Pancreas (tissue), 10 donors: ENCODE results near the gene DCTN5. TPM values are rescaled to one million over a fixed set of nuclear protein-coding genes. Genes with fewer than 3 reads are reported as not detected.

Experiments
- ATAC-seq, 4 donors: fragments of 200-7000 bp; cut with Tn5 transposase; one replicate each; pipeline versions ENCODE4 v1.8.0 to v1.9.1; 2020; ENCODE audit warnings: mild to moderate bottlenecking in 4 of 4, moderate library complexity in 4 of 4
- DNase-seq, 6 donors: peaks; one replicate each; pipeline ENCODE4 v3.0.0-alpha.2; 2020
- FAIRE-seq: peaks from 2 replicates; lab custom pipeline; 2012; peaks lifted over from hg19 to GRCh38; lab: Jason Lieb, UNC
- H3K27ac ChIP-seq, 4 donors: fragments of 200-600 bp; sonication (generic); 1 replicate in 3 of 4; 2 replicates in 1 of 4; pipeline versions ENCODE4 v1.5.0 to v1.8.0; 2020
- H3K27me3 ChIP-seq, 4 donors: fragments of 200-600 bp; one replicate each; pipeline ENCODE4 v1.8.0; 2021
- H3K36me3 ChIP-seq, 3 donors: fragments of 200-600 bp; sonication (generic) in 1 of 3; one replicate each; pipeline versions ENCODE4 v1.5.0 to v1.8.0; 2020 to 2021
- H3K4me1 ChIP-seq, 3 donors: fragments of 200-600 bp; one replicate each; pipeline ENCODE4 v1.8.0; 2021
- H3K4me3 ChIP-seq, 4 donors: fragments of 200-600 bp; sonication (generic) in 2 of 4; one replicate each; pipeline versions ENCODE4 v1.5.0 to v1.8.0; 2020 to 2021
- H3K9me3 ChIP-seq, 4 donors: fragments of 200-600 bp; one replicate each; pipeline ENCODE4 v1.8.0; 2021
- CTCF ChIP-seq, 4 donors: fragments of 200-600 bp; sonication (generic) in 3 of 4; IDR thresholded peaks; one replicate each; pipeline versions ENCODE4 v1.5.0 to v1.8.0; 2021; ENCODE audit warnings: antibody characterized with exemption in 4 of 4
- WGBS, 2 donors: extraction: QIAGEN DNeasy Blood & Tissue Kit; methylation state at CpG; one replicate each; pipeline ENCODE4 v1.1.7; 2013; 5-methylcytosine and 5-hydroxymethylcytosine counted together
- intact Hi-C, 3 donors: fragments of 100-400 bp; cut with DNase I; formaldehyde crosslinking; loops; one replicate each; pipeline versions ENCODE4 v1.11.1 to v1.14.2; 2022
- polyA plus RNA-seq, 2 donors: library from polyadenylated mRNA; stranded (reverse); fragments of 200-250 nt; gene quantifications; one replicate each; pipeline ENCODE4 v1.2.3, GENCODE V29; 2013
- total RNA-seq, 6 donors: library from RNA; stranded (reverse); fragmentation: NEBNext Ultra II Directional in 4 of 6; extraction: Animal tissue kit (Norgen Biotek cat#: 25700) in 4 of 6; gene quantifications; one replicate each; pipeline versions ENCODE4 v1.2.1 to v1.2.4, GENCODE V29; 2021 to 2023
- donor health status: healthy with polysubstance abuse.
- donor health status: DM: no; HTN: no; CAD: no; lungs with moderate emphysema.
- donor health status: DM: no; HTN: no; CAD: no.
- donor health status: control.
- donor health status: control.
- donor health status: Bipolar disorder and iron deficiency.
- donor health status: DM: yes; HTN: yes; CAD: no.
- donor health status: DM: no; HTN: no; CAD: no.
- donor health status: DM: no; HTN: no; CAD: no.
- donor health status: DM: yes; HTN: yes; CAD: no.

The DCTN5 gene
- total and polyA plus RNA-seq, 8 donors: 5.7 to 29.5 (median 22.3) TPM

- 84 to 90% methylated on average over 4 of the region's 4 CpGs for WGBS, 2 donors
- ATAC-seq (no peak), FAIRE-seq (no peak), DNase-seq (no peak)
- Histone ChIP-seq H3K9me3 (no peaks in the 10 kb centered on the region), H3K4me3 (no peak overlapping the region), H3K4me1 (no peaks in the 10 kb centered on the region), H3K27ac (no peak overlapping the region), H3K27me3 (no peaks in the 10 kb centered on the region), H3K36me3 (peaks cover 0 to 6% (median 0%) of the 10 kb centered on the region in 3 donors)
- intact Hi-C loops: no loop called here
- TF ChIP-seq CTCF (IDR thresholded peaks at IDR 0.05): no peak
Observed at GRCh38 chr16:23651943-23652468, 10.7 kb downstream of the DCTN5 start.

DNA sequence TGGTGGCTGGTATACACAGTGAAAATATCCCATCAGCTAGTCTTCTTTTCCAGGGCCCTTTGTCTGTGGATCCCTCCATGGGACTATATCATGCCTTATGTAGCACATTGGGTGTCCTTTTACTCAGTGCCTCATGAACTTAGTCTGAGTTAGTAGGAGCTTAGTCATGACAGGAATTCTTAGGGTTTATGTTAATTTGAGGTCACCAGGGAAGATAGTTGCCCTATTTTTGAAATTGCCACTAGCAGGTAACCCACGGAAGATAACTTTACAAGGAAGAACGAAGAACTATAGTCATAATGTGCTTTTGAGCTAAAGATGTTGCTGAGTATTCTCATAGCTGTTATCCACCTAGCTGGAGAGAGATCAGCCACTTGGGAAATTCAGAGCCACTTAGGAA, 22.7 kb downstream of the DCTN5 start:
- TF ChIP-seq CTCF (IDR thresholded peaks at IDR 0.05): no peak
- Histone ChIP-seq H3K27me3 (no peaks in the 10 kb centered on the region), H3K4me3 (no peak overlapping the region), H3K27ac (no peak overlapping the region), H3K4me1 (no peaks in the 10 kb centered on the region), H3K9me3 (no peaks in the 10 kb centered on the region), H3K36me3 (peaks cover 9 to 70% (median 11%) of the 10 kb centered on the region in 3 donors)
- DNase-seq (no peak), FAIRE-seq (no peak), ATAC-seq (no peak)
- intact Hi-C loops: no loop called here
- WGBS, 2 donors: 96 to 97% methylated on average over 2 of the region's 2 CpGs

- H3K36me3 ChIP-seq: peaks cover 6 to 42% (median 7%) of the 10 kb centered on the region in 3 donors
- intact Hi-C loops: no loop called here
- no peak for ATAC-seq
- no peaks in the 10 kb centered on the region for H3K27me3 ChIP-seq
- FAIRE-seq: no peak
- peaks cover 0 to 7% (median 0%) of the 10 kb centered on the region in 3 donors for H3K4me1 ChIP-seq
- no peak for DNase-seq
- no peaks in the 10 kb centered on the region for H3K9me3 ChIP-seq
- H3K27ac ChIP-seq: no peak overlapping the region
- WGBS, 2 donors: 91 to 93% methylated on average over 7 of the region's 7 CpGs
- TF ChIP-seq CTCF (IDR thresholded peaks at IDR 0.05): no peak
- H3K4me3 ChIP-seq: no peak overlapping the region
Observed at GRCh38 chr16:23666571-23667354, 25.5 kb downstream of the DCTN5 start.

DNA sequence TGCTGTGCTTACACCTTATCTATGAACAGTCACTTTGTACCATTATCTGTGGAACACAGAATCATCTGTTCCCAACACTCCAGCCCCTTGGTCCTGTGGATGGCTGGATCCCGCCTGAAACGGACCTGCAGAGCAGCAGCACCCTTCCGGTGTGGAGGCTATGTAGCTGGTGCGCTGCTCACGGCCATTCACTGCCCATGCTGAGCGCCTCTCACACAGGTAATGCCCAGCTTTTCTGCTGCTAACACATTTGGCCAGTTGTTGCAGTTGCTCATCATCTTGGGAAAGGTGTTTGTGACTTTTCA, 26.0 kb downstream of the DCTN5 start:
- no peak for DNase-seq
- H3K9me3 ChIP-seq: no peaks in the 10 kb centered on the region
- TF ChIP-seq CTCF (IDR thresholded peaks at IDR 0.05): no peak
- intact Hi-C loops: no loop called here
- no peak for ATAC-seq
- WGBS, 2 donors: 97 to 99% methylated on average over 6 of the region's 6 CpGs
- no peaks in the 10 kb centered on the region for H3K27me3 ChIP-seq
- H3K4me3 ChIP-seq: no peak overlapping the region
- no peak for FAIRE-seq
- no peak overlapping the region for H3K27ac ChIP-seq
- H3K36me3 ChIP-seq: peaks cover 3 to 38% (median 6%) of the 10 kb centered on the region in 3 donors
- H3K4me1 ChIP-seq: peaks cover 0 to 7% (median 0%) of the 10 kb centered on the region in 3 donors

DNA sequence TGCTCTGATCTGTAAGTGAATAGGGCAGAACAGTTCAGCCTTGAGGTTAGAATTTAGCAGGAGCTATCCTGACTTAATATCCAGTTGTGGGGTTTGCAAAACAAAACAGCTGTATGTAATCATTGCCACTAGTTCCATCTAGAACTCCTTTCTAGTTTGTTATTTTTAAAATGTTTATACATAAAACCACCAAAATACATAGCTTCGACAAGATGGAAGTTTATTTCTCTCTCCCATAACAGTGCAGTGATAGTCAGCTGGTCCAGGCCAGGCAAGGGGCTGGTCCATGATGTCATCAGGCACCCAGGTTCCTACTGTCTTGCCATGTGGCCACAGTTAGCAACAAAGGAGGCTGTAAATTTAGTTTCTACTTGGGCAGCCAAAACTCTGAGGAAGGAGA, 27.0 kb downstream of the DCTN5 start:
- Histone ChIP-seq H3K27me3 (no peaks in the 10 kb centered on the region), H3K4me3 (no peak overlapping the region), H3K27ac (no peak overlapping the region), H3K36me3 (peaks cover 0 to 34% (median 6%) of the 10 kb centered on the region in 3 donors), H3K9me3 (no peaks in the 10 kb centered on the region), H3K4me1 (peaks cover 0 to 7% (median 0%) of the 10 kb centered on the region in 3 donors)
- intact Hi-C loops: no loop called here
- FAIRE-seq (no peak), DNase-seq (no peak), ATAC-seq (no peak)
- WGBS, 2 donors: 78 to 96% methylated on average over 1 of the region's 1 CpG
- no peak for TF ChIP-seq CTCF (IDR thresholded peaks at IDR 0.05)
